Smooth muscle cell (in vitro differentiated cells): ENCODE results near the gene TSKU. TPM values are rescaled to one million over a fixed set of nuclear protein-coding genes. Genes with fewer than 3 reads are reported as not detected.

Experiments
- DNase-seq: peaks from one replicate; lab custom pipeline; 2025; ENCODE audit not compliant: unreplicated experiment; lab: John Stamatoyannopoulos, UW
- H2AFZ ChIP-seq: fragments of 200-600 bp; sonication (generic); 2 replicates; pipeline ENCODE4 v1.6.0; 2016; ENCODE audit warnings: antibody characterized with exemption, low read depth, mild to moderate bottlenecking
- H3F3A ChIP-seq: fragments of 200-600 bp; sonication (generic); 2 replicates; pipeline ENCODE4 v1.6.0; 2017; ENCODE audit warnings: antibody characterized with exemption, low read depth
- H3K27ac ChIP-seq: fragments of 200-600 bp; sonication (generic); 2 replicates; pipeline ENCODE4 v1.5.1; 2016; ENCODE audit warnings: low read depth, mild to moderate bottlenecking
- H3K27me3 ChIP-seq: fragments of 200-600 bp; sonication (generic); 2 replicates; pipeline ENCODE4 v1.6.1; 2016; ENCODE audit warnings: low read depth, mild to moderate bottlenecking
- H3K36me3 ChIP-seq: fragments of 200-600 bp; sonication (generic); 2 replicates; pipeline ENCODE4 v1.5.1; 2016; ENCODE audit warnings: low read depth
- H3K4me1 ChIP-seq: fragments of 200-600 bp; sonication (generic); 2 replicates; pipeline ENCODE4 v1.5.1; 2016; ENCODE audit warnings: low read depth
- H3K4me2 ChIP-seq: fragments of 200-600 bp; sonication (generic); 2 replicates; pipeline ENCODE4 v1.6.0; 2016; ENCODE audit warnings: mild to moderate bottlenecking
- H3K4me3 ChIP-seq: fragments of 200-600 bp; sonication (generic); 2 replicates; pipeline ENCODE4 v1.5.1; 2016; ENCODE audit warnings: mild to moderate bottlenecking
- H3K79me2 ChIP-seq: fragments of 200-600 bp; sonication (generic); 2 replicates; pipeline ENCODE4 v1.6.0; 2016; ENCODE audit warnings: low read depth, mild to moderate bottlenecking
- H3K9ac ChIP-seq: fragments of 200-600 bp; sonication (generic); 2 replicates; pipeline ENCODE4 v1.6.0; 2016; ENCODE audit warnings: low read depth
- H3K9me3 ChIP-seq: fragments of 200-600 bp; sonication (generic); replicated peaks from 2 replicates; pipeline ENCODE4 v1.5.1; 2016; ENCODE audit warnings: low read depth
- H4K20me1 ChIP-seq: fragments of 200-600 bp; sonication (generic); 2 replicates; pipeline ENCODE4 v1.6.0; 2016; ENCODE audit warnings: low read depth
- CTCF ChIP-seq: fragments of 200-600 bp; sonication (generic); IDR thresholded peaks from 2 replicates; pipeline ENCODE4 v1.5.1; 2017; ENCODE audit warnings: borderline replicate concordance, mild to moderate bottlenecking, antibody characterized with exemption; ENCODE audit not compliant: insufficient read depth, poor library complexity, severe bottlenecking
- WGBS: methylation state at CpG from one replicate; pipeline ENCODE4 v1.1.7; 2016; ENCODE audit warnings: low lambda C conversion rate; 5-methylcytosine and 5-hydroxymethylcytosine counted together
- polyA plus RNA-seq: library from polyadenylated mRNA; unstranded; fragments of >200 nt; fragmentation: Nextera tagmentation; extraction: Ambion mirVana; gene quantifications from 2 replicates; pipeline ENCODE4 v1.2.1, GENCODE V29; 2016
- total RNA-seq: library from RNA; depleted of rRNA; stranded (reverse); fragments of >200 nt; gene quantifications from 2 replicates; pipeline ENCODE4 v1.2.3, GENCODE V29; 2014

TSKU gene
- total and polyA plus RNA-seq, 2 experiments from 2014 or later: 75.2 to 144 TPM

DNA sequence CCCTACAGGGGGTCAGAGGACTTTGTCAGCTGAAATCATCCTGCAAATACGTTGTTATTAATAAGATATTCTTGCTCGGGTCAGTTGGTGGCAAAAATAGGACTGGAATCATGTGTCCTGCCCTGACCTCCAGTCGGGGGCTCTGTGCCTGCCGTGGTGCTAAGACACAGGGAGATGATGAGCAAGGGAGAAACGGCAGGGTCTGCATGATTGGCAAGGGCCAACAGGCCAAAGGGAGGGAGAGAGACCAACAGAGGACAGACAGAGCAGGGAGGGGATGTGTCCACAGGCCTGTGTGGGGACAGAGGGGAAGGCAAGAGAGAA lies 10.4 kb upstream of the TSKU start:
- peaks cover 7% of the 10 kb centered on the region for H3F3A ChIP-seq
- no peak for TF ChIP-seq CTCF
- H3K27me3 ChIP-seq: no peaks in the 10 kb centered on the region
- no peak overlapping the region for H3K4me3 ChIP-seq
- no peak overlapping the region for H3K4me2 ChIP-seq
- H3K4me1 ChIP-seq: peaks cover 29% of the 10 kb centered on the region
- H3K9me3 ChIP-seq: peaks cover 4% of the 10 kb centered on the region
- WGBS: 84% methylated on average over 5 of the region's 5 CpGs
- no peak overlapping the region for H2AFZ ChIP-seq
- H3K79me2 ChIP-seq: no peaks in the 10 kb centered on the region
- DNase-seq: no peak
- no peaks in the 10 kb centered on the region for H4K20me1 ChIP-seq
- H3K27ac ChIP-seq: no peak overlapping the region
- no peak overlapping the region for H3K9ac ChIP-seq
- peaks cover 4% of the 10 kb centered on the region for H3K36me3 ChIP-seq

- no peaks in the 10 kb centered on the region for H4K20me1 ChIP-seq
- DNase-seq: no peak
- no peaks in the 10 kb centered on the region for H3K79me2 ChIP-seq
- peaks cover 17% of the 10 kb centered on the region for H3K4me1 ChIP-seq
- H3F3A ChIP-seq: peaks cover 7% of the 10 kb centered on the region
- peaks cover 4% of the 10 kb centered on the region for H3K9me3 ChIP-seq
- H2AFZ ChIP-seq: no peak overlapping the region
- H3K27me3 ChIP-seq: no peaks in the 10 kb centered on the region
- H3K27ac ChIP-seq: no peak overlapping the region
- no peak overlapping the region for H3K4me2 ChIP-seq
- H3K36me3 ChIP-seq: peaks cover 4% of the 10 kb centered on the region
- no peak overlapping the region for H3K4me3 ChIP-seq
- no peak for TF ChIP-seq CTCF
- WGBS: 72% methylated on average over 2 of the region's 2 CpGs
- no peak overlapping the region for H3K9ac ChIP-seq
These were observed 9.2 kb upstream of the TSKU start for GRCh38 chr11:76773921-76774361.

GRCh38 chr11:76776472-76776871 lies 6.7 kb upstream of the TSKU start:
- no peaks in the 10 kb centered on the region for H3K79me2 ChIP-seq
- no peaks in the 10 kb centered on the region for H3K27me3 ChIP-seq
- no peak for TF ChIP-seq CTCF
- no peak overlapping the region for H2AFZ ChIP-seq
- no peak overlapping the region for H3K9ac ChIP-seq
- H3K4me1 ChIP-seq: peaks cover 14% of the 10 kb centered on the region
- DNase-seq: no peak
- no peaks in the 10 kb centered on the region for H3F3A ChIP-seq
- WGBS: 99% methylated on average over 3 of the region's 3 CpGs
- peaks cover 4% of the 10 kb centered on the region for H3K9me3 ChIP-seq
- no peaks in the 10 kb centered on the region for H4K20me1 ChIP-seq
- peaks cover 4% of the 10 kb centered on the region for H3K36me3 ChIP-seq
- no peak overlapping the region for H3K27ac ChIP-seq
- no peak overlapping the region for H3K4me2 ChIP-seq
- no peak overlapping the region for H3K4me3 ChIP-seq

- H3K9ac ChIP-seq: no peak overlapping the region
- H3K27me3 ChIP-seq: no peaks in the 10 kb centered on the region
- no peaks in the 10 kb centered on the region for H3K79me2 ChIP-seq
- H4K20me1 ChIP-seq: no peaks in the 10 kb centered on the region
- H3K9me3 ChIP-seq: peaks cover 4% of the 10 kb centered on the region
- H3K36me3 ChIP-seq: peaks cover 4% of the 10 kb centered on the region
- H3K27ac ChIP-seq: no peak overlapping the region
- H3K4me3 ChIP-seq: no peak overlapping the region
- H3K4me2 ChIP-seq: no peak overlapping the region
- DNase-seq: no peak
- peaks cover 15% of the 10 kb centered on the region for H3K4me1 ChIP-seq
- no peak overlapping the region for H2AFZ ChIP-seq
- no peak for TF ChIP-seq CTCF
- H3F3A ChIP-seq: no peaks in the 10 kb centered on the region
These were observed 5.9 kb upstream of the TSKU start for GRCh38 chr11:76777305-76777704.
